Measurements from ENCODE around the gene SLC9A1.
"Not testable (repeated sequence)": the region's sequence is repeated elsewhere in the genome, so short reads cannot be mapped to it uniquely, and the experiment has no call there.

The SLC9A1 gene

GRCh38 chr1:27130798-27131197 lies 24.1 kb downstream of the SLC9A1 start:
- no peak for FAIRE-seq

GRCh38 chr1:27129225-27129624 lies 25.7 kb downstream of the SLC9A1 start:
- no peak for FAIRE-seq

GRCh38 chr1:27127419-27127818 lies 27.5 kb downstream of the SLC9A1 start:
- FAIRE-seq, result no peak

- FAIRE-seq, result no peak
Observed at GRCh38 chr1:27126391-27126790, 28.5 kb downstream of the SLC9A1 start.

- not testable (repeated sequence) for FAIRE-seq
Observed at GRCh38 chr1:27125125-27125524, 29.8 kb downstream of the SLC9A1 start.

GRCh38 chr1:27124405-27124804 lies 30.5 kb downstream of the SLC9A1 start:
- no peak for FAIRE-seq

- no peak for FAIRE-seq
Observed at GRCh38 chr1:27122652-27123051, 32.3 kb downstream of the SLC9A1 start.

GRCh38 chr1:27120854-27121253 lies 34.1 kb downstream of the SLC9A1 start:
- no peak for FAIRE-seq

- FAIRE-seq, result no peak
Observed at GRCh38 chr1:27118440-27118689, 36.6 kb downstream of the SLC9A1 start.

GRCh38 chr1:27117733-27118439 lies 37.0 kb downstream of the SLC9A1 start:
- FAIRE-seq, result no peak

- FAIRE-seq, result no peak
Observed at GRCh38 chr1:27116697-27117096, 38.2 kb downstream of the SLC9A1 start.

GRCh38 chr1:27116232-27116631 lies 38.7 kb downstream of the SLC9A1 start:
- no peak for FAIRE-seq

GRCh38 chr1:27114546-27114945 lies 40.4 kb downstream of the SLC9A1 start:
- no peak for FAIRE-seq

GRCh38 chr1:27113861-27114260 lies 41.1 kb downstream of the SLC9A1 start:
- no peak for FAIRE-seq

- no peak for FAIRE-seq
Observed at GRCh38 chr1:27111626-27112573, 43.0 kb downstream of the SLC9A1 start.

- FAIRE-seq, result no peak
Observed at GRCh38 chr1:27109103-27109822, 45.7 kb downstream of the SLC9A1 start.

- no peak for FAIRE-seq
Observed at GRCh38 chr1:27108588-27108987, 46.3 kb downstream of the SLC9A1 start.

- no peak for FAIRE-seq
Observed at GRCh38 chr1:27106561-27107323, 48.2 kb downstream of the SLC9A1 start.

- no peak for FAIRE-seq
Observed at GRCh38 chr1:27105018-27105417, 49.9 kb downstream of the SLC9A1 start.

GRCh38 chr1:27103498-27103897 lies 51.4 kb downstream of the SLC9A1 start:
- no peak for FAIRE-seq

- peak; percentile 30 for FAIRE-seq
Observed at GRCh38 chr1:27102707-27103468, 52.0 kb downstream of the SLC9A1 start.

GRCh38 chr1:27102134-27102706 lies 52.7 kb downstream of the SLC9A1 start:
- FAIRE-seq, result no peak
